ENCODE measurements around the gene YTHDC1. TPM values are rescaled to one million over a fixed set of nuclear protein-coding genes. Genes with fewer than 3 reads are reported as not detected.

YTHDC1 gene
- total and polyA plus RNA-seq, 2 of the 8 experiments (the other 6 are each of a cell fraction or from before 2014, with no cell fraction given): 25.7 to 89.5 TPM

- H2BK15ac ChIP-seq (ENCODE audit: low read length): no peak overlapping the region
- no peak overlapping the region for H4K91ac ChIP-seq (replicated peaks; ENCODE audit: insufficient read length, low read length)
- H3K27ac ChIP-seq (ENCODE audit: low read depth, low read length): no peak overlapping the region
- H3K4me3 ChIP-seq (ENCODE audit: extremely low read depth in 1 of 4, insufficient read depth in 2 of 4, low read depth in 3 of 4, low read length in 4 of 4): no peak overlapping the region
- H3K4me2 ChIP-seq (ENCODE audit: insufficient read depth in 1 of 2, low read depth in 2 of 2, low read length in 2 of 2): no peak overlapping the region
- H3K56ac ChIP-seq (replicated peaks; ENCODE audit: insufficient read length, low read depth, low read length): no peak overlapping the region
- peaks cover 0 to 3% (median 0%) of the 10 kb centered on the region in 4 experiments; a peak in 2 of 8 replicates for H3K36me3 ChIP-seq (ENCODE audit: control insufficient read depth in 2 of 4, insufficient read depth in 4 of 4, low read length in 3 of 4)
- no peak overlapping the region for H3K14ac ChIP-seq (ENCODE audit: insufficient read length)
- H3K79me1 ChIP-seq (ENCODE audit: low read depth, low read length): no peaks in the 10 kb centered on the region
- H2BK5ac ChIP-seq (ENCODE audit: low read depth, low read length): no peak overlapping the region
- H2AK5ac ChIP-seq (ENCODE audit: low read depth, low read length): no peak overlapping the region
- no peak overlapping the region for H2BK12ac ChIP-seq (ENCODE audit: low read depth, low read length)
- H2BK120ac ChIP-seq (replicated peaks; ENCODE audit: low read depth, low read length): no peak overlapping the region
- H2AFZ ChIP-seq (ENCODE audit: low read length): no peak overlapping the region
- POLR2A ChIA-PET (ENCODE audit: partially characterized antibody): no interaction called here
- no peak overlapping the region for H3K9ac ChIP-seq (replicated peaks in 1 of 4; ENCODE audit: extremely low read depth in 1 of 4, low read depth in 3 of 4, low read length in 3 of 4)
- H4K20me1 ChIP-seq (replicated peaks in 1 of 2; ENCODE audit: control insufficient read depth in 1 of 2, insufficient read depth in 2 of 2, low read length in 2 of 2): no peaks in the 10 kb centered on the region
- H3K23ac ChIP-seq (ENCODE audit: insufficient read length): no peak overlapping the region
- H3K79me2 ChIP-seq (ENCODE audit: control insufficient read depth in 1 of 2, insufficient read depth in 2 of 2, low read length in 2 of 2): no peaks in the 10 kb centered on the region
- H2BK20ac ChIP-seq (ENCODE audit: low read length): no peak overlapping the region
- H3K18ac ChIP-seq (ENCODE audit: extremely low read depth, low read length): no peak overlapping the region
- H3K9me3 ChIP-seq (ENCODE audit: insufficient read depth in 2 of 2, low read depth in 1 of 2, low read length in 1 of 2): peaks cover 5 to 10% of the 10 kb centered on the region in 2 experiments
- H4K5ac ChIP-seq (ENCODE audit: insufficient read length, low read depth, low read length): no peak overlapping the region
- H3K23me2 ChIP-seq (ENCODE audit: low read depth, low read length): no peaks in the 10 kb centered on the region
- TF ChIP-seq POLR2AphosphoS5 (IDR thresholded peaks at IDR 0.05; ENCODE audit: low read depth, low read length): no peak
- TF ChIP-seq, protein P1, sequence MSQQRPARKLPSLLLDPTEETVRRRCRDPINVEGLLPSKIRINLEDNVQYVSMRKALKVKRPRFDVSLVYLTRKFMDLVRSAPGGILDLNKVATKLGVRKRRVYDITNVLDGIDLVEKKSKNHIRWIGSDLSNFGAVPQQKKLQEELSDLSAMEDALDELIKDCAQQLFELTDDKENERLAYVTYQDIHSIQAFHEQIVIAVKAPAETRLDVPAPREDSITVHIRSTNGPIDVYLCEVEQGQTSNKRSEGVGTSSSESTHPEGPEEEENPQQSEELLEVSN (IDR thresholded peaks at IDR 0.05): no peak
- TF ChIP-seq, protein P2, sequence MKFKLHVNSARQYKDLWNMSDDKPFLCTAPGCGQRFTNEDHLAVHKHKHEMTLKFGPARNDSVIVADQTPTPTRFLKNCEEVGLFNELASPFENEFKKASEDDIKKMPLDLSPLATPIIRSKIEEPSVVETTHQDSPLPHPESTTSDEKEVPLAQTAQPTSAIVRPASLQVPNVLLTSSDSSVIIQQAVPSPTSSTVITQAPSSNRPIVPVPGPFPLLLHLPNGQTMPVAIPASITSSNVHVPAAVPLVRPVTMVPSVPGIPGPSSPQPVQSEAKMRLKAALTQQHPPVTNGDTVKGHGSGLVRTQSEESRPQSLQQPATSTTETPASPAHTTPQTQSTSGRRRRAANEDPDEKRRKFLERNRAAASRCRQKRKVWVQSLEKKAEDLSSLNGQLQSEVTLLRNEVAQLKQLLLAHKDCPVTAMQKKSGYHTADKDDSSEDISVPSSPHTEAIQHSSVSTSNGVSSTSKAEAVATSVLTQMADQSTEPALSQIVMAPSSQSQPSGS (IDR thresholded peaks at IDR 0.05; ENCODE audit: low read length): no peak
- TF ChIP-seq EZH2 (IDR thresholded peaks at IDR 0.05; ENCODE audit: low read depth, low read length, severe bottlenecking): no peak
- no peak for TF ChIP-seq POLR2A (IDR thresholded peaks at IDR 0.05; ENCODE audit: control extremely low read depth in 1 of 2, low read depth in 2 of 2, low read length in 2 of 2)
- TF ChIP-seq CHD1 (IDR thresholded peaks at IDR 0.05; ENCODE audit: low read depth, low read length): no peak
- TF ChIP-seq SIRT6 (IDR thresholded peaks at IDR 0.05; ENCODE audit: low read length): no peak
- no peak for TF ChIP-seq TAF7 (optimal IDR thresholded peaks at IDR 0.05; ENCODE audit: borderline replicate concordance, low read depth, low read length)
- no peak for TF ChIP-seq NRF1 (IDR thresholded peaks at IDR 0.05; ENCODE audit: low read depth, low read length)
- TF ChIP-seq RAD21 (IDR thresholded peaks at IDR 0.05 in 1 of 2, conservative IDR thresholded peaks at IDR 0.05 in 1 of 2; ENCODE audit: low read depth in 2 of 2, low read length in 2 of 2): no peak
- TF ChIP-seq KDM4A (IDR thresholded peaks at IDR 0.05; ENCODE audit: low read depth, low read length, severe bottlenecking): no peak
- no peak for DNase-seq (ENCODE audit: low read depth in 1 of 2, low spot score in 2 of 2)
- CTCF ChIA-PET (ENCODE audit: partially characterized antibody): no interaction called here
- no peaks in the 10 kb centered on the region for H3K4me1 ChIP-seq (replicated peaks in 1 of 4; ENCODE audit: control insufficient read depth in 3 of 4, insufficient read depth in 4 of 4, low read length in 3 of 4)
- no peak for FAIRE-seq
- H3K27me3 ChIP-seq (replicated peaks in 1 of 4; ENCODE audit: control insufficient read depth in 3 of 4, extremely low read depth in 1 of 4, insufficient read depth in 3 of 4, low read length in 3 of 4): no peaks in the 10 kb centered on the region; a peak in 1 of 7 replicates
- WGBS, 2 experiments (ENCODE audit: extremely low coverage in 1 of 2, insufficient coverage in 1 of 2, insufficient read length in 1 of 2, insufficient replicate concordance in 2 of 2, low coverage in 1 of 2, low lambda C conversion rate in 2 of 2, missing lambda C conversion rate in 1 of 2): 83% methylated on average over 3 of the region's 3 CpGs; no CpG with 5 or more reads in 1 of the 2 experiments
- no peak overlapping the region for H3K4ac ChIP-seq (replicated peaks; ENCODE audit: insufficient read length, low read depth, low read length)
- H4K8ac ChIP-seq (ENCODE audit: extremely low read depth, insufficient read depth, low read length): no peak overlapping the region
These were observed 84.9 kb downstream of the YTHDC1 start for GRCh38 chr4:68264875-68265565.

Data from H1 (cell line).